Naive B cell (primary cell): ENCODE data around the gene MCRIP2. TPM values are rescaled to one million over a fixed set of nuclear protein-coding genes. Genes with fewer than 3 reads are reported as not detected.

Experiments used
- ATAC-seq, 2 donors: fragments of 150-1000 bp; cut with Tn5 transposase; 2 replicates each; pipeline ENCODE4 v1.10.0; 2021; ENCODE audit warnings: low read depth in 2 of 2, mild to moderate bottlenecking in 2 of 2, moderate library complexity in 2 of 2
- DNase-seq: peaks from one replicate; pipeline ENCODE4 v3.0.0; 2022
- H3K27ac Mint-ChIP-seq, 6 donors: one replicate each; pipeline ENCODE4 v1.8.0; 2020 to 2022; ENCODE audit warnings: mild to moderate bottlenecking in 6 of 6, mixed read lengths in 6 of 6, moderate library complexity in 5 of 6, inconsistent platforms in 2 of 6
- H3K27me3 Mint-ChIP-seq, 3 donors: one replicate each; pipeline ENCODE4 v1.8.0; 2021 to 2022; ENCODE audit warnings: mixed read lengths in 3 of 3, mild to moderate bottlenecking in 1 of 3
- H3K36me3 Mint-ChIP-seq, 2 donors: one replicate each; pipeline ENCODE4 v1.8.0; 2020 to 2022; ENCODE audit warnings: mixed read lengths in 2 of 2, inconsistent platforms in 1 of 2, mild to moderate bottlenecking in 1 of 2
- H3K4me1 Mint-ChIP-seq, 3 donors: one replicate each; pipeline ENCODE4 v1.8.0; 2020 to 2022; ENCODE audit warnings: mixed read lengths in 3 of 3, inconsistent platforms in 1 of 3, mild to moderate bottlenecking in 1 of 3, moderate library complexity in 1 of 3
- H3K4me3 Mint-ChIP-seq, 8 donors: one replicate each; pipeline ENCODE4 v1.8.0; 2020 to 2022; ENCODE audit warnings: mild to moderate bottlenecking in 8 of 8, mixed read lengths in 8 of 8, moderate library complexity in 8 of 8, inconsistent platforms in 2 of 8
- H3K9me3 Mint-ChIP-seq, 7 donors: one replicate each; pipeline ENCODE4 v1.8.0; 2020 to 2022; ENCODE audit warnings: mixed read lengths in 7 of 7, mild to moderate bottlenecking in 5 of 7, inconsistent platforms in 2 of 7, moderate library complexity in 1 of 7
- polyA plus RNA-seq, 6 donors: library from polyadenylated mRNA; unstranded; fragments of 300-500 nt; fragmentation: Illumina TruSeq; gene quantifications; one replicate each; pipeline ENCODE4 v1.2.3, GENCODE V29; 2021; ENCODE audit warnings: low read depth in 6 of 6

MCRIP2 gene
- polyA plus RNA-seq, 6 donors from 2014 or later: 20.8 to 46.6 (median 22.7) TPM

DNA sequence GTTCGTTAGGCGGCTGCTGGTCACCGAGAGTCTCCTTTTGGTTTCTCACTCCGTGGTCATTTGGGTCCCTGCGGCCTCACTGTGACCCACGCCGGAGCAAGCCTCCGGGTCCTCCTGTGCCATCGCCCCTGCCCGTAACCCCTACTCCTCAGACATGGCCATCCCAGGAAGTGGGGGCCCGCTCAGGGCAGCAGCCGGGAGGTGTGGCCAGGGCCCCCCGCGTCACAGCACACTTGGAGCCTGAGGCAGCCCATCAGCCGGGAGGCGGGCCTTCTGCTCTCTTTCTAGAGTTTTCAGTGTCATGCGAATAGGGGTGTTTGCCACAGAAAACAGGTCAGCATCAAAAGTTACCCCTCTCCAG lies 18.7 kb upstream of the MCRIP2 start:
- Mint-ChIP-seq H3K36me3 (no peaks in the 10 kb centered on the region), H3K4me1 (peaks cover 0 to 3% (median 0%) of the 10 kb centered on the region in 3 donors), H3K27me3 (no peaks in the 10 kb centered on the region), H3K9me3 (no peaks in the 10 kb centered on the region), H3K27ac (no peak overlapping the region), H3K4me3 (no peak overlapping the region)
- ATAC-seq: no peak
- no peak for DNase-seq

DNA sequence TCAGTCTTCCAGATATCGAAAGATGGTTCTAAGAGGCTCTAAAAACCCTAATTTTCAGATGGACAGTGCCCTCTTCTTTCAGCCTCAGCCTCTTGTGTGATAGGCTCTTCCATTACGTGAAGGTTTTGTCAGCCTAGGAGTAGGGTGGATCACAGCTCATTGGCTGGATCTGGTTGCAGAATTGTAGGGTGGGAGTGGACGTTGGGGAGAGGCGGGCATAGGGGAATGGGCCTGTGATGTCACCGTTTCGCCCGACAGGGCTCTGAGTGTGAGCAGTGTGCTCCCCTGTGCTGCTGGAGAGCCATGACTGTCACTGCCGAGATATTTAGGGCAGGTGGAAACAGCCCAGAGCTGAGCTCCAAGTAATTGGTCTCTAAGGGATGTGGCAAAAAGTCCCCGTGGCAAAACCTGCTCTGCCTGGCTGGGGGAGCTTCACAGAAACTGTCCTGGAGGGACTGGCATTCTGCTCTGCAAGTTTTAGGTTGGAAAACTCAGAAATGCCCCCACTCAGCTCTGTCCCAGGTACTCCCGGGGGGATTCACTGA lies 17.0 kb upstream of the MCRIP2 start:
- no peak overlapping the region for H3K27ac Mint-ChIP-seq
- peaks cover 0 to 3% (median 0%) of the 10 kb centered on the region in 3 donors for H3K4me1 Mint-ChIP-seq
- ATAC-seq (no peak), DNase-seq (no peak)
- H3K4me3 Mint-ChIP-seq: no peak overlapping the region
- no peaks in the 10 kb centered on the region for H3K9me3 Mint-ChIP-seq
- no peaks in the 10 kb centered on the region for H3K27me3 Mint-ChIP-seq
- H3K36me3 Mint-ChIP-seq: no peaks in the 10 kb centered on the region

DNA sequence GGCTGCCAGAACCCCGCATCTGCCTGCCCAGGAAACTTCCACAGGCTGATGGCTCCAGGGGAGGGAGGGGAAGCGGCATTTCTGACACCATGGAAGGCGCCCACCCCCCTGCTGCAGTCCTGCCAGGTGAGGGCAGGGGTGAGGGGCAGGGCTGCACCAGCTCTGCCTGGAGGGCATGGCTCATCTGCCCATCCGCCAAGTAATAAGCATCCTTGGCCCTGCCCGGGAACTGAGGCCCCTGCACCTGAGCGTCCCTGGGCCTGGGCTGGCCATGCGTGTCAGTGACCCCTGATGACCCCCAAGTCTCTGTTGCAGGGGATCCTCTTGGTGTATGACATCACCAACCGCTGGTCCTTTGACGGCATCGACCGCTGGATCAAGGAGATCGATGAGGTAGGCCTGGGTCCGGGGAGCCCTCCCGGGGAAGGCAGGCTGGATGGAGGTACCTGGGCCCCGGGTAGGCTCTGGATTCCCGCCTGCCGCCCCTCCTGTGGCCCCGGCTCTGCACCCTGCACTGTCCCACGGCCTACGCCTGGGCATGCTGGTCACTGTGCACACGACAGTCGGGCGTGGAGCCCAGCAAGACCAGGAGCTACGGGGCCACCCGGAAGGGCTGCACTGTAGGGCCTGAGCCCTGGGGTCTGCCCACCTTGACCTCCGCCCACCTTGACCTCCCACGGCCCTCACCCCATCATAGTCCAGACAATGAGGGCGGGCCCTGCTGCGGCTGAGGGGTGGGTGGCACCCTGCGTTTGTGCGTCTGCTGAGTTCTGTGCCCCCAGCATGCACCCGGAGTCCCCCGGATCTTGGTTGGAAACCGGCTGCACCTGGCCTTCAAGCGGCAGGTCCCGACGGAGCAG lies 16.3 kb upstream of the MCRIP2 start:
- H3K4me1 Mint-ChIP-seq: peaks cover 0 to 3% (median 0%) of the 10 kb centered on the region in 3 donors
- no peak overlapping the region for H3K27ac Mint-ChIP-seq
- H3K36me3 Mint-ChIP-seq: no peaks in the 10 kb centered on the region
- DNase-seq (no peak), ATAC-seq (no peak)
- H3K27me3 Mint-ChIP-seq: no peaks in the 10 kb centered on the region
- H3K4me3 Mint-ChIP-seq: no peak overlapping the region
- no peaks in the 10 kb centered on the region for H3K9me3 Mint-ChIP-seq

DNA sequence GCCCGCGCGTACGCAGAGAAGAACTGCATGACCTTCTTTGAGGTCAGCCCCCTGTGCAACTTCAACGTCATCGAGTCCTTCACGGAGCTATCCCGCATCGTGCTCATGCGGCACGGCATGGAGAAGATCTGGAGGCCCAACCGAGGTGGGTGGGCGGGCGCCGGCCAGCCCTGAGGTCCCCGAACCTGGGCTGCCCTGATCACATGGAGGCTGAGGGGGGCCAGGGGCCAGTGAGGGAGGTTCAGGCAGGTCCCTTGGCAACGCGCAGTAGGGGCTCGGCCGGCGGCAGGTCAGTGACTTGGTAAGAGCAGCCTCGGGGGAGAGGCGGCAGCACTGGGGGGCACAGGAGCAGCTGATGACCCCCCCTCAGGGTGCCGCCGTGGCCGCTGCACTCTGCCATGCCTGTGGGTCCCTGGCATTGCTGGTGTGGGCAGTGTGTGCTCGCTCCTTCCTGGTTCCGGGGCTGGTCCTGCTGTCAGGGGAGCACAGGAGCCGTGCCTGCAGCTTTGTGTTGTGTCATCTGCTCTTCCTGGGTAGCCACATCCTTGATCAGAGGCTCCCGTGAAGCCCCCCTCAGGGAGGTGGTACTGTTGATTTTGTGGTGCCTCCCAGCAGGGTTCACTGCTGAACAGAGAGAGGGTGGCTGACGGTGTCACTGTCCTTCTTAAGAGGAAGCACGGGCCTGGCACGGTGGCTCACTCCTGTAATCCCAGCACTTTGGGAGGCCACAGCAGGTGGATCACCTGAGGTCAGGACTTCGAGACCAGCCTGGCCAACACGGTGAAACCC lies 15.5 kb upstream of the MCRIP2 start:
- H3K27ac Mint-ChIP-seq: peak overlapping the region in 1 of 6 donors; percentile 59
- no peak overlapping the region for H3K4me3 Mint-ChIP-seq
- DNase-seq: no peak
- no peak for ATAC-seq
- no peaks in the 10 kb centered on the region for H3K27me3 Mint-ChIP-seq
- H3K4me1 Mint-ChIP-seq: peaks cover 0 to 3% (median 0%) of the 10 kb centered on the region in 3 donors
- no peaks in the 10 kb centered on the region for H3K36me3 Mint-ChIP-seq
- H3K9me3 Mint-ChIP-seq: no peaks in the 10 kb centered on the region

DNA sequence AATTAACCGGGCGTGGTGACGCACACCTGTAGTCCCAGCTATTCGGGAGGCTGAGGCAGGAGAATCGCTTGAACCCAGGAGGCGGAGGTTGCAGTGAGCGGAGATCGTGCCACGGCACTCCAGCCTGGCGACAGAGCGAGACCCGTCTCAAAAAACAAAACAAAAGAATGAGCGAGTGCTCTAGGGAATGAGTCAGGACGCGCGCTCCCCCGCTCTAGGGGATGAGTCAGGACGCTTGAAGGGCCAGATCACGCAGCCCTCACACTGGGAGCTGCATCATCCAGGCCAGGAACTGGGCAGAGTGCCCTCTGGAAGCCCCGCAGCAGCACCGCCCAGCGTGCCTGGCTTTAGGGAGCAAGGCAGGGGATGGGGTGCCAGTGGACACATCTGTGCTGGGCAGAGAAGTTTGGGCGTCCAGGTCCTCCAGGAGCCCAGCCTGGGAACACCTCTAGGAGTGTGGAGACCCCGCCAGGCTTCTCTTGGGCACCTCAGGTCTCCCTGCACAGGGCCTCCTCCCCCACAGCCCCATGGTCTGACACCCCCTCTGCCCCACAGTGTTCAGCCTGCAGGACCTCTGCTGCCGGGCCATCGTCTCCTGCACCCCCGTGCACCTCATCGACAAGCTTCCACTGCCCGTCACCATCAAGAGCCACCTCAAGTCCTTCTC lies 14.7 kb upstream of the MCRIP2 start:
- DNase-seq (no peak), ATAC-seq (no peak)
- H3K36me3 Mint-ChIP-seq: no peaks in the 10 kb centered on the region
- H3K27ac Mint-ChIP-seq: peak overlapping the region in 1 of 6 donors; percentile 59
- no peak overlapping the region for H3K4me3 Mint-ChIP-seq
- H3K9me3 Mint-ChIP-seq: no peaks in the 10 kb centered on the region
- no peaks in the 10 kb centered on the region for H3K4me1 Mint-ChIP-seq
- H3K27me3 Mint-ChIP-seq: no peaks in the 10 kb centered on the region

DNA sequence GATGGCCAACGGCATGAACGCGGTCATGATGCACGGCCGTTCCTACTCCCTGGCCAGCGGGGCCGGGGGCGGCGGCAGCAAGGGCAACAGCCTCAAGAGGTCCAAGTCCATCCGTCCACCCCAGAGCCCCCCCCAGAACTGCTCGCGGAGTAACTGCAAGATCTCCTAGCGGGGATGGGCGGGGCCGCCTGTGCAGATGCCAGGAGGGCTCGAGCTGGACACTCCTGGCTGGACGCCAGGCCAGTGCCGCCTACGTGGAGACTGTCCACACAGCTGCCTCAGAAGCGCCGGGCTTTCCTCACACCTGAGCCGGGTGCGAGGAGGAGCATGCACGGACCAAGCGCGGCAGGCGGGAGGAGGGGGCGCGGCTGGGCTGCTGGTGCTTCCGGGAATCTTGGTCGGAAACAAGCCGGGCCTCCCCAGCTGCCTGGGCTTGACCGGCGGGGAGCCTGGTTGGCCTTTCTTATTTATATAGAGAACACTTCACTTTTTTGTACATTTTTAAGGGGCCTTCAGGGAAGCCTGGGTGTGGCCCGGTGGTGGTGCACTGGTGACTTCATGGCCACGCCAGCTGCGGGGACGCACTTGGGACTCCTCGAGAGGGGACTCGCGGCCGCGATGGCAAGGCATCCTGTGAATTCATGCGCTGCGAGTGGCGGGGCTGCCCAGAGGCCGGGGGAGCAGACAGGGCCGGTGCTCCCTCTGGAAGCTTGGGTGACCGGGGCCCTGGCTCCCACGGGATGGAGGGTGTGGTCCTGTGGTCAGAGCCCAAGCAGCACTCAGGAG lies 14.0 kb upstream of the MCRIP2 start:
- no peak overlapping the region for H3K27ac Mint-ChIP-seq
- no peaks in the 10 kb centered on the region for H3K9me3 Mint-ChIP-seq
- H3K36me3 Mint-ChIP-seq: no peaks in the 10 kb centered on the region
- no peaks in the 10 kb centered on the region for H3K4me1 Mint-ChIP-seq
- no peak overlapping the region for H3K4me3 Mint-ChIP-seq
- DNase-seq (no peak), ATAC-seq (no peak)
- H3K27me3 Mint-ChIP-seq: no peaks in the 10 kb centered on the region

DNA sequence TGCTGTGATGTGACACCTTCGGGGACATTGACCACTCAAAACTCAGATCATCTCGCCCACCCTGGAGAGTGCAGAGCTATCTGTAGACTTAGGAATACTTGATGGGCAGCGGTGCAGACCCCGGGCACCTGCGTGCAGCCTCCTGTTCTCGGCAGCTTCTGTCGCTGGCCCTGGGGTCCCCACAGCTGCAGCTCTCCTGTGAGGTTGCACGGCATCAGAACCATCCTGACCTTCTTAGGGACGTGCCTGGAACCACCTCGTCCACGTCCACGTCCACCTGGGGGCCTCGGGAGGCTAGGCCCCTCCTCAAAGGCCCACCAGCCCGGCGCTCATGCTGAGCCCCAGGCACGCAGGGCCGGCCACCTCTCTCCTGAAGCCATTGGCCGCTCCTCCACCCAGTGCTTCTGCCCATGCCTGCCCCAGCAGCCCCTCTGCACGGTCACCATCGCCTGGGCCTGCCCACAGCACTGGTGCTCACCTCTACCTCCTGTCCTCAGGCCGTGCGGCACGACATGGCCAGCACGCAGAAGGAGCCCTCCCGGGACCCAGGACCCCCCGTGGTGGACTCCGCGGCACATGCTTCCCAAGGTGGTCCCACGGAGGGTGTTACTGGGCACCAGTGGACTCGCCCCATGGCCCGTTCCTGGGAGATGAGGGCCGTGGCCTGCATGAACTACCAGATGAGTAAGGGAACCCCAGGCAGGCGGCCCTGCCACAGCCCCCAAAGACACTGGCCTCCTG lies 13.1 kb upstream of the MCRIP2 start:
- no peaks in the 10 kb centered on the region for H3K9me3 Mint-ChIP-seq
- no peaks in the 10 kb centered on the region for H3K36me3 Mint-ChIP-seq
- no peak for ATAC-seq
- no peaks in the 10 kb centered on the region for H3K4me1 Mint-ChIP-seq
- H3K4me3 Mint-ChIP-seq: no peak overlapping the region
- H3K27ac Mint-ChIP-seq: peak overlapping the region in 1 of 6 donors; percentile 76
- no peaks in the 10 kb centered on the region for H3K27me3 Mint-ChIP-seq
- no peak for DNase-seq

DNA sequence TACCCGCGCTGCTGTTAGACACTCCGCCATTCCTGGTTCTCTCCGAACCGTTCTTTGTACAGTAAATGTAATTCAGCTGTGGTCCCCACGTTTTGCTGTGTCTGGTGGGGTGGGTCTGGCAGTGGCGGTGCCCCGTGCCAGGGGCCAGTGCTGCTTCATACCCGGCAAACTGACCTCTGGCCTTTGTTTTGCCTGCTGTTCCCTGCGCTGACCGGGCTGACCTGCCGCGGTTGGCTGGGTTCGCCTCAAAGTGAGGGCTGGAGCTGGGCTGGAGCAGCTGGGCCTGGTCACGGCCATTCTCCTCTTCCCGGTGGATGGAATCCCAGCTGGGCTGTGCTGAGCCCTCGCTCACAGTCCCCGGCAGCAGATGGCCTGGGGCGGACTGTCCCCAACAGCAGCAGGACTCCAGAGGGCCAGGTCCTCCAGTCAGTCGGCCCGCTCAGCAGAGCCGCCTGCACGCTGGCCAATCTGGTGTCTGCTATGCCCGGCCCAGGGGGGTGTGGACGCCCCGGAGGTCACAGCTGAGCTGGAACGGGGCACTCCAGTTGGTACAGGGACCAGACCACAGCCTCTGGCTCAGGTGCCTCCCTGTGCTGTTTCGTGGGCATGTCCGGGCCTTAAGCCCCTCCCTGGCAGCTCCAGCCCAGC lies 12.3 kb upstream of the MCRIP2 start:
- Mint-ChIP-seq H3K9me3 (no peaks in the 10 kb centered on the region), H3K4me1 (no peaks in the 10 kb centered on the region), H3K27ac (peak overlapping the region in 1 of 6 donors; percentile 76), H3K27me3 (no peaks in the 10 kb centered on the region), H3K4me3 (peak overlapping the region in 2 of 8 donors; percentile 7 to 16), H3K36me3 (no peaks in the 10 kb centered on the region)
- DNase-seq (no peak), ATAC-seq (no peak)

DNA sequence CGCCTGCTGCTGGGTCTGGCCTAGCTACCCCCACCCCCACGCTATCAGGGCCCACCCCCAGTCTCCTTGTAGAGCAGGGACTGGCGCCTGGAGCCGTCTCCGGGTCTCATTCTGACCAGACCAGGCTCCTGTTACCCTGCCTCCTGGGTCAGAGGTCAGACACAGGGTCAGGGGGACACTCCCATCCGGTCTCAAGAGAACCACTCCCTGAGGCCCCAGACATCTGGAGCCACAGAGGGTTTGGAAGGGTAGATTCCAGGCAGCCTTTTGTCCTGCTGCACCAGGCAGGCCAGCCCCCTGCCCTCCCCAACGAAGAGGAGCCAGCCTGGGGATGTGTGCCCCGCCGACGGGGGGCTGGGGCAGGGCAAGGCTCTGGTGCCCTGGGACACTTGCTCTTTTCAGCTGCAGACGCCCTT lies 11.8 kb upstream of the MCRIP2 start:
- ATAC-seq: no peak
- Mint-ChIP-seq H3K9me3 (no peaks in the 10 kb centered on the region), H3K4me3 (peak overlapping the region in 1 of 8 donors; percentile 7), H3K4me1 (peaks cover 0 to 4% (median 1%) of the 10 kb centered on the region in 3 donors), H3K27me3 (no peaks in the 10 kb centered on the region), H3K27ac (no peak overlapping the region), H3K36me3 (no peaks in the 10 kb centered on the region)
- DNase-seq: no peak

DNA sequence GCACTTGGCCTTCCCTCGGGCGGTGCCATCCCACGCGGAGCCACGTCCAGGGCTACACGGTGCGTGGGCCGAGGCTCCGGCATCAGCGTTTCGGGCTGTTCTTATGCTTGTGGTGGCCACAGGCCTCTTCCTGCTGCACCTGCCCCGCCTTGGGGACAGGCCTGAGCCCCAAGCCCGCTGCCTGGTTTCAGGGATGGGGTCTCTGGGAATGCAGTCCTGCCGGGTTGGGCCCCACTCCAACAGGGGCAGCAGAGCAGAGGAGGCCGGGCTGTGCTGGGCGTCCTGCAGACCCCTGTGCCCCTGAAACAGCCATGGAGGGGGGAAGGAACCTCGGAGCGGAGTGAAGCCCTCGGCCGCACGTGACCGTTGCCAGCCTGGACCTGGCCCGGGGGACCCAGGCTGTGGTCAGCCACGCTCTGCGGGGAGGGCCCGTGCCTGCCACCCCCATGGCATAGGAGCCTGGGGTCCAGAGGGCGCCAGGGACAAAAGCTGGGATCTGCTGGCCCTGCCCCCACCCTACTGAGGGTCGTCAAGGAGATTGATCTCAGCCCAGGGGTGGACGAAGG lies 11.3 kb upstream of the MCRIP2 start:
- H3K27ac Mint-ChIP-seq: no peak overlapping the region
- peaks cover 0 to 7% (median 3%) of the 10 kb centered on the region in 3 donors for H3K4me1 Mint-ChIP-seq
- no peaks in the 10 kb centered on the region for H3K9me3 Mint-ChIP-seq
- no peaks in the 10 kb centered on the region for H3K36me3 Mint-ChIP-seq
- no peaks in the 10 kb centered on the region for H3K27me3 Mint-ChIP-seq
- H3K4me3 Mint-ChIP-seq: no peak overlapping the region
- no peak for ATAC-seq
- no peak for DNase-seq

DNA sequence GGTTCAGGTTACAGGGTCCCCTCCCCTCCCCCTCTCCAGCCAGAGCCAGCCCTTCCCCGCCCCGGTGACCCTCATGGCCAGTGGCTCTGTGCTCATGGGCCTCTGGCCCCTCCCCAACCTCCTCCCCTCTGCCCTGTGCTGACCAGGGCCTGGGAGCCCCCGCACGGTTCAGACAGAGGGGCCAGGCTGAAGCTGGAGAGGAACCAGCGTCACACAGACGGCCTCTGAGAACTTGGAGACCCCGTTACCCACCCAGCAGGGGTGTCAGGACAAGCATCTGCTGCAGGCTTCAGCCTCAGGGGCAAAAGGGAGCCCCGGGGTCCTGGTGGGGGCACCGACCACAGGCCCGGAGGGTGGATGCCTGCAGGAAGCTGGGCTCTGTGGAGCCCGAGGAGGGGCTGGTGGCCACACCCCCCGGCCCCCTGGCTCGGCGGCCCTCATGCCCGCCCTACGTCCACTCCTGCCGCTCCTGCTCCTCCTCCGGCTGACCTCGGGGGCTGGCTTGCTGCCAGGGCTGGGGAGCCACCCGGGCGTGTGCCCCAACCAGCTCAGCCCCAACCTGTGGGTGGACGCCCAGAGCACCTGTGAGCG lies 10.7 kb upstream of the MCRIP2 start, which contains the start of gene WFIKKN1:
Gene WFIKKN1, plus strand, starts transcription at position 171 of the 591 bp plus-strand sequence. Its CDS starts 269 bp downstream, at position 440.
- H3K4me1 Mint-ChIP-seq: peaks cover 0 to 7% (median 3%) of the 10 kb centered on the region in 3 donors
- H3K27me3 Mint-ChIP-seq: no peaks in the 10 kb centered on the region
- ATAC-seq (no peak), DNase-seq (no peak)
- no peak within 1 kb of the TSS for H3K27ac Mint-ChIP-seq
- H3K4me3 Mint-ChIP-seq: peak within 1 kb of the TSS in 1 of 8 donors; percentile 7
- H3K9me3 Mint-ChIP-seq: no peaks in the 10 kb centered on the region
- H3K36me3 Mint-ChIP-seq: no peaks in the 10 kb centered on the region
